ENCODE measurements around the gene ZMYND8.
A peak's percentile ranks its signal among the peaks of the same experiment; 100 is the strongest.
"Not testable (repeated sequence)": the region's sequence is repeated elsewhere in the genome, so short reads cannot be mapped to it uniquely, and the experiment has no call there.

The ZMYND8 gene

GRCh38 chr20:47370850-47371782 lies 14.6 kb upstream of the ZMYND8 start:
- no peak for ATAC-seq

GRCh38 chr20:47370214-47370613 lies 13.7 kb upstream of the ZMYND8 start:
- ATAC-seq = no peak

GRCh38 chr20:47368301-47368700 lies 11.8 kb upstream of the ZMYND8 start:
- ATAC-seq = no peak

GRCh38 chr20:47366301-47366700 lies 9.8 kb upstream of the ZMYND8 start:
- not testable (repeated sequence) for ATAC-seq

GRCh38 chr20:47365023-47365764 lies 8.7 kb upstream of the ZMYND8 start:
- ATAC-seq = no peak

- ATAC-seq = no peak
Observed at GRCh38 chr20:47362361-47363219, 6.1 kb upstream of the ZMYND8 start.

- no peak for ATAC-seq
Observed at GRCh38 chr20:47361057-47361915, 4.8 kb upstream of the ZMYND8 start.

- ATAC-seq = no peak
Observed at GRCh38 chr20:47360297-47361056, 4.0 kb upstream of the ZMYND8 start.

GRCh38 chr20:47359530-47360296 lies 3.2 kb upstream of the ZMYND8 start:
- ATAC-seq = no peak

- no peak for ATAC-seq
Observed at GRCh38 chr20:47358672-47359529, 2.4 kb upstream of the ZMYND8 start.

- no peak for ATAC-seq
Observed at GRCh38 chr20:47358039-47358671, 1.7 kb upstream of the ZMYND8 start.

GRCh38 chr20:47357296-47358038 lies 968 bp upstream of the ZMYND8 start:
- peak; percentile 30 to 43 for ATAC-seq

- ATAC-seq = no peak
Observed at GRCh38 chr20:47356220-47356525, 326 bp downstream of the ZMYND8 start.

- no peak for ATAC-seq
Observed at GRCh38 chr20:47355489-47356219, 845 bp downstream of the ZMYND8 start.

GRCh38 chr20:47354714-47355488 lies 1.6 kb downstream of the ZMYND8 start:
- peak; percentile 4 to 8 for ATAC-seq

- no peak for ATAC-seq
Observed at GRCh38 chr20:47354464-47354713, 2.1 kb downstream of the ZMYND8 start.

Measured in activated CD4-positive, CD25-positive, alpha-beta regulatory T cell treated with anti-CD3 and anti-CD28 coated beads, Interleukin-2, amount 50 U/mL, for 24 hours (primary cell).